SK-N-SH treated with all-trans-retinoic acid at 6 μM for 48 hours (cell line): ENCODE data around the gene CMKLR1.

Experiments used
- ATAC-seq: fragments of 200-7000 bp; cut with Tn5 transposase; 3 replicates; pipeline ENCODE4 v1.9.1; 2020; ENCODE audit warnings: mild to moderate bottlenecking, moderate library complexity
- BACH2 ChIP-seq: fragments of 250-450 bp; sonication (Bioruptor Pico); IDR thresholded peaks from 2 replicates; pipeline ENCODE4 v1.9.0; 2021; ENCODE audit warnings: mild to moderate bottlenecking, borderline replicate concordance
- CSDC2 ChIP-seq: fragments of 250-450 bp; sonication (Bioruptor Pico); IDR thresholded peaks from 2 replicates; pipeline ENCODE4 v1.5.0; 2020; ENCODE audit warnings: mild to moderate bottlenecking, moderate library complexity
- GLIS3 ChIP-seq: fragments of 250-450 bp; sonication (Bioruptor Pico); IDR thresholded peaks from 2 replicates; pipeline ENCODE4 v1.5.0; 2020; ENCODE audit warnings: mild to moderate bottlenecking, moderate library complexity
- ISL1 ChIP-seq: fragments of 250-450 bp; sonication (Bioruptor Pico); IDR thresholded peaks from 2 replicates; pipeline ENCODE4 v2.1.2; 2022; ENCODE audit warnings: mild to moderate bottlenecking, moderate library complexity
- OSR1 ChIP-seq: fragments of 250-450 bp; sonication (Bioruptor Pico); IDR thresholded peaks from 2 replicates; pipeline ENCODE4 v1.8.0; 2022; ENCODE audit warnings: moderate library complexity, mild to moderate bottlenecking, inconsistent platforms
- PPARA ChIP-seq: fragments of 250-450 bp; sonication (Bioruptor Pico); IDR thresholded peaks from 2 replicates; pipeline ENCODE4 v1.5.0; 2020; ENCODE audit warnings: mild to moderate bottlenecking, borderline replicate concordance
- RARB ChIP-seq: fragments of 250-450 bp; sonication (Bioruptor Pico); IDR thresholded peaks from 2 replicates; pipeline ENCODE4 v1.8.0; 2021; ENCODE audit warnings: mild to moderate bottlenecking, moderate library complexity
- SNAI2 ChIP-seq: fragments of 250-450 bp; sonication (Bioruptor Pico); IDR thresholded peaks from 2 replicates; pipeline ENCODE4 v1.5.0; 2020; ENCODE audit warnings: mild to moderate bottlenecking, moderate library complexity
- TCF4 ChIP-seq: fragments of 250-450 bp; sonication (Bioruptor Pico); IDR thresholded peaks from 2 replicates; pipeline ENCODE4 v1.8.0; 2021; ENCODE audit warnings: mild to moderate bottlenecking, moderate library complexity, borderline replicate concordance
- TOX ChIP-seq: fragments of 250-450 bp; sonication (Bioruptor Pico); IDR thresholded peaks from 2 replicates; pipeline ENCODE4 v1.8.0; 2021; ENCODE audit warnings: mild to moderate bottlenecking, moderate library complexity, borderline replicate concordance
- ZC3H10 ChIP-seq: fragments of 250-450 bp; sonication (Bioruptor Pico); IDR thresholded peaks from 2 replicates; pipeline ENCODE4 v1.5.1; 2021; ENCODE audit warnings: mild to moderate bottlenecking, moderate library complexity
- ZFP3 ChIP-seq: fragments of 250-450 bp; sonication (Bioruptor Pico); IDR thresholded peaks from 2 replicates; pipeline ENCODE4 v1.5.0; 2020; ENCODE audit warnings: mild to moderate bottlenecking, moderate library complexity
- ZFP30 ChIP-seq: fragments of 450-650 bp; formaldehyde crosslinking; IDR thresholded peaks from 2 replicates; pipeline ENCODE4 v1.5.0; 2022; ENCODE audit warnings: mild to moderate bottlenecking, moderate library complexity
- ZNF565 ChIP-seq: fragments of 450-650 bp; formaldehyde crosslinking; conservative IDR thresholded peaks from 2 replicates; pipeline ENCODE4 v1.5.0; 2020; ENCODE audit warnings: low read depth, mild to moderate bottlenecking, moderate library complexity
- ZNF70 ChIP-seq: fragments of 450-650 bp; formaldehyde crosslinking; IDR thresholded peaks from 2 replicates; pipeline ENCODE4 v1.5.0; 2020; ENCODE audit warnings: mild to moderate bottlenecking, moderate library complexity
- ZNF8 ChIP-seq: fragments of 450-650 bp; formaldehyde crosslinking; IDR thresholded peaks from 2 replicates; pipeline ENCODE4 v1.5.0; 2020; ENCODE audit warnings: mild to moderate bottlenecking, moderate library complexity
- TF ChIP-seq, protein P1 (sequence below): fragments of 250-450 bp; sonication (Bioruptor Pico); IDR thresholded peaks from 2 replicates; pipeline ENCODE4 v1.8.0; 2021; ENCODE audit warnings: low read depth, mild to moderate bottlenecking, moderate library complexity, borderline replicate concordance
- TF ChIP-seq, protein P2 (sequence below): fragments of 250-450 bp; sonication (Bioruptor Pico); IDR thresholded peaks from 2 replicates; pipeline ENCODE4 v1.5.1; 2020; ENCODE audit warnings: low read depth, mild to moderate bottlenecking, moderate library complexity
- TF ChIP-seq, protein P3 (sequence below): fragments of 250-450 bp; sonication (Bioruptor Pico); IDR thresholded peaks from 2 replicates; pipeline ENCODE4 v1.8.0; 2020; ENCODE audit warnings: mild to moderate bottlenecking, moderate library complexity, borderline replicate concordance
- TF ChIP-seq, protein P4 (sequence below): fragments of 250-450 bp; sonication (Bioruptor Pico); IDR thresholded peaks from 2 replicates; pipeline ENCODE4 v1.5.1; 2021; ENCODE audit warnings: mild to moderate bottlenecking, moderate library complexity

CMKLR1 gene

DNA sequence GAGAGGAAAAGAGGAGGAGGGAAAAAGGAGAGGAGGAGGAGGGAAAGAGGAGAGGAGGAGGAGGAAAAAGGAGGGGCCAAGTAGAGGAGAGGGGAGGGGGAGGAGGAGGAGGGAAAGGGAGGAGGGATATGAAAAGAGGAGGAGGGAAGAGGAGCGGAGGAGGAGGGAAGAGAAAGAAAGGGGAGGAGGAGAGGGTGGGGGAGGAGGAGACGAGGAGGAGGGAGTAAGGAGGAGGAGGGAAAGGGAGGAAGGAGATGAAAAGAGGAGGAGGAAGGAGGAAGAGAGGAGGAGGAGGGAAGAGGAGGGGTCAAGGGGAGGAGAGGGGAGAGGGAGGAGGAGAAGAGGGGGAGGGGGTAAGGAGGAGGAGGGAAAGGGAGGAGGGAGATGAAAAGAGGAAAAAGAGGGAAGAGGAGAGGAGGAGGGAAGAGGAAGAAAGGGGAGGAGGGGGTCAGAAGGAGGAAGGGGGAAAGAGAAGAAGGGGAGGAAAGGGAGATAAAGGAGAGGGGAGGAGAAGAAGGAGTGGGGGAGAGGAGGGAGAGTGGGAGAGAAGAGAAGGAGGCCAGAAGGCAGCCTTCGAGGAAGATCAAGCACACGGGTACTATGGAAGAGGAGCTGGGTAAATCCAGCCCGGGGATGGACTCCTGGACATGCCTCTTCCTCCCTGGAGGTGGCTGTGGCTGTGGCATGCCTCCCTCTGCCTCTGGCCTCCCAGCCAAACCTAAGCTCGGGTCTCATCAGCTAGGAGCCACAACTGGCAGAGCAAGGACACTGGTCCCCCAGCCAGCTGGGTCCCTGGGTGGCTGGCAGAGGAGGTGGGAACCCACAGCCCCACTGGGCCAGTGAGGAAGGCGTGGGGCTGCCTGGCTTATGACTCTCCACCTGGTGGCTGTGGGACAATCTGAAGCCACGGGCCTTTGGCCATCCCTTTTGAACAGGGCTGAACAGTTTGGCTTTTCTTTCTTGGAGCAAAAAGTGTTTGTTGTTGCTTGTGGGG is 3.0 kb upstream of the CMKLR1 start:
- TF ChIP-seq, protein P1, sequence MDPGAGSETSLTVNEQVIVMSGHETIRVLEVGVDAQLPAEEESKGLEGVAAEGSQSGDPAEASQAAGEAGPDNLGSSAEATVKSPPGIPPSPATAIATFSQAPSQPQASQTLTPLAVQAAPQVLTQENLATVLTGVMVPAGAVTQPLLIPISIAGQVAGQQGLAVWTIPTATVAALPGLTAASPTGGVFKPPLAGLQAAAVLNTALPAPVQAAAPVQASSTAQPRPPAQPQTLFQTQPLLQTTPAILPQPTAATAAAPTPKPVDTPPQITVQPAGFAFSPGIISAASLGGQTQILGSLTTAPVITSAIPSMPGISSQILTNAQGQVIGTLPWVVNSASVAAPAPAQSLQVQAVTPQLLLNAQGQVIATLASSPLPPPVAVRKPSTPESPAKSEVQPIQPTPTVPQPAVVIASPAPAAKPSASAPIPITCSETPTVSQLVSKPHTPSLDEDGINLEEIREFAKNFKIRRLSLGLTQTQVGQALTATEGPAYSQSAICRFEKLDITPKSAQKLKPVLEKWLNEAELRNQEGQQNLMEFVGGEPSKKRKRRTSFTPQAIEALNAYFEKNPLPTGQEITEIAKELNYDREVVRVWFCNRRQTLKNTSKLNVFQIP (CRISPR knock-in tag), result no peak
- no peak for TF ChIP-seq TOX (CRISPR knock-in tag)
- ATAC-seq, result no peak

DNA sequence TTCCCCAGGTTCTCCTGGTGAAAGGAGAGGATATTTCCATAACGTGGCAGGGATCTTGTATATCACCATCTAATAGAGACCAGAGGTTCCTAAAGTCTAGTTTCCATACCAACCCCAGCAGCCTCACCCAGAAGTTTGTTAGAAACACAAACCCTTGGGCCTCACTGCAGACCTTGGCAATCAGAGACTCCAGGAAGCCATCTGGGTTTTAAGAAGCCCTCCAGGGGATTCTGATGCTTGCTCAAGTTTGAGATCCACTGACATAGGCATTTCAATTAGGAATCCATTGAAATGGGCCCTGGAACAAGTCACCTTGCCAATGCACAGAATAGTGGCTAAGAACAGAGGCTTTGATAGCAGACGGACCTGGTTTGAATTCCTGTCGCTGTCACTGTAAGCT is 2.2 kb upstream of the CMKLR1 start:
- no peak for TF ChIP-seq BACH2 (CRISPR knock-in tag)
- ATAC-seq, result no peak

DNA sequence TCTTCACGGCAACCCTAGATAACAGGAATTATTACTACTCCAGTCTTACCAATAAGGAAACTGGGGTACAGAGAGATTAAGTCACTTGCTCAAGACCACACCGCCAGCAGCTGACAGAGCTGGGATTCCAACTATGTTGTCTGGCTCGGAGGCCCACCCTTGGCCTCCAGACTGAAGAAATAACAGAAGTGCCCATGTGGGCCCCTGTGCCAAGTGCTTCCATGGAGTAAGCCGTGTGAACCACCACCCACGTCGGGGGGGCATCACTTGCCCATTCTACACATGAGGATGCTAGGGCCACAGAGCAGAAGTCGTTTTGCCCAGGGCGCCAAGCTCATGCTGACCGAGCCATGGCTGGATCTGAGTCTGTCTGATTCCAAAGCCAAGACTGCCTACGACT is 926 bp upstream of the CMKLR1 start:
- TF ChIP-seq ZNF8 (CRISPR knock-in tag) (no peak), TCF4 (CRISPR knock-in tag) (no peak)
- no peak for ATAC-seq

DNA sequence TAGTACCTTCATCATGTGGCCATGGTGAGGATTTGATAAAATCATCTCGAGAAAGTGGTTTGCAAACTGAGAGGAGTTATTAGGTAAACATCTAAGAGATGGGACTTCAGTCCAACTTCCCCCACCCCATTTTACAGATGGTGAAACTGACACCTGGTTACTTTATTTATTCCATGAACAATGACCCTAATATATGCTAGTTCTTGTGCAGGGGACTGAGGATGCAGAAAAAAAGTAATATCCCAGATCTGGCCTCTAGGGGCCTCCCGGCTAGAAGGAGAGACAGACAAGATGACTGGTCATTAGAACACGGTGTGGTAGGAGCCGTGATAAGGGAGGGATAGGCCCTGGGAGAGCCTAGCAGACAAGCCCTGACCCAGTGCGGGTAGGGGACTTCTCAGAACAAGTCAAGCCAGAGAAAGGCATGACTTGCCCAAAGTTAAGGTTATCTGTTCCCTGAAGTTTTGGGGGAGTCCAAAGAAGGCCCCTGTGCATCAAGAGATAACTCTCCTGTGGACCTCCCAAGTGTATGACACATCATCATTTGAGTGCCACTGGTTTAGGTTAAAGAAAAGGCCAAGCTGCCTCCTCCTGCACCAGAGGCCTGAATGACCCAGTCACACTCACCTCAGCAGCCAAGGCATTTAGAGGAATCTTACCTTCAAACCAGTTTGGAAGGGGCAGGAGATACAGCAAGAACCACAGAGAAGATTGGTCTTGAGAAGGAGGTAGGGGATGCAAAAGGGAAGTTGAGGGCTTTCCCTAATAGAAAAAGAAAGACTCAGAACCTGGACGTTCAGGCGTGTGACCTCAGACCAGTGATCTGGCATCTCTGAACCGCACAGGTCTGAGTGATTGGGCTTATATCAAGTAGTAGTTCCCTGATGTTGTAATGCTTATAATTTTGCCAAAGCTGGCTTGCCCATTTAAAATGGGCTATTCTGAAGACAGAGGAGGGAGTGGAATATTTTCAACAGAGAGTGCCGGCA is 1.6 kb downstream of the CMKLR1 start:
- TF ChIP-seq PPARA (CRISPR knock-in tag) (no peak), ZNF8 (CRISPR knock-in tag) (no peak), SNAI2 (CRISPR knock-in tag) (no peak), TCF4 (CRISPR knock-in tag) (no peak), ISL1 (no peak), CSDC2 (CRISPR knock-in tag) (no peak)
- TF ChIP-seq, protein P2, sequence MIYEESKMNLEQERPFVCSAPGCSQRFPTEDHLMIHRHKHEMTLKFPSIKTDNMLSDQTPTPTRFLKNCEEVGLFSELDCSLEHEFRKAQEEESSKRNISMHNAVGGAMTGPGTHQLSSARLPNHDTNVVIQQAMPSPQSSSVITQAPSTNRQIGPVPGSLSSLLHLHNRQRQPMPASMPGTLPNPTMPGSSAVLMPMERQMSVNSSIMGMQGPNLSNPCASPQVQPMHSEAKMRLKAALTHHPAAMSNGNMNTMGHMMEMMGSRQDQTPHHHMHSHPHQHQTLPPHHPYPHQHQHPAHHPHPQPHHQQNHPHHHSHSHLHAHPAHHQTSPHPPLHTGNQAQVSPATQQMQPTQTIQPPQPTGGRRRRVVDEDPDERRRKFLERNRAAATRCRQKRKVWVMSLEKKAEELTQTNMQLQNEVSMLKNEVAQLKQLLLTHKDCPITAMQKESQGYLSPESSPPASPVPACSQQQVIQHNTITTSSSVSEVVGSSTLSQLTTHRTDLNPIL, result no peak
- no peak for ATAC-seq

DNA sequence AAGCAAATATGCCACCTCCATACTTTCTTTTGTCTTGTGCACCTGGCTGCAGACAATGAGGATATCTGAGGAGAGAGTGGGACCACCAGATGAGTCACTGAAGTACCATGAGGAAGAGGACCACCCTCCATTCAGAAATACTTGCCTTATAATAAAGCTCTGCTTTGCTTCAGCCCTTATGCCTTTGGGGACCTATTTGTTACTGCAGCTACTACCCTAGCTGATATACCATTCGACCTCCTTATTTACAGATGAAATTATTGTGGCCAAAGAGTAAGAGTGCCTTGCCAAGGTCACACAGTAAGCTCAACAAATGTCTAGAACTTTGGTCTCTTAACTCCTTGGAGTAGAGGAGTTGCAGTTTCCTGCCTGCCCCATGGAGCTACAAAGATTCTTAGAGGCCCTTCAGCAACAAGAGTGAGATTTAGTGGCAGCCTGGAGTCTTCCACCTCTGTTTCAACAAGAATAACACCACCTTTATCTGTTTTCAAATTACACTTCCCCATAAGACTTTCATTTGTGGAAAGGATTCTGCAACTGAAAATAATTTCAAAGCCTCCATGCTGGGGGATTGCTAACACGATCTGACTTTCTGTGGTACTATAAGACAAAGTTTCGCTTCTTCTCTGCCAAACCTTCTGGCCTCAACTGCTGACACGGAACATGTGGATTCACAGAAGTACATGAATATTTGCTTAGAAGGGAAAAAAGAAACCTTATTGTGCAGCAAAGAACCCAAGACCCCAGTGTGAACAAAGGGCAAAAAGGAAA is 3.6 kb downstream of the CMKLR1 start:
- TF ChIP-seq, protein P3, sequence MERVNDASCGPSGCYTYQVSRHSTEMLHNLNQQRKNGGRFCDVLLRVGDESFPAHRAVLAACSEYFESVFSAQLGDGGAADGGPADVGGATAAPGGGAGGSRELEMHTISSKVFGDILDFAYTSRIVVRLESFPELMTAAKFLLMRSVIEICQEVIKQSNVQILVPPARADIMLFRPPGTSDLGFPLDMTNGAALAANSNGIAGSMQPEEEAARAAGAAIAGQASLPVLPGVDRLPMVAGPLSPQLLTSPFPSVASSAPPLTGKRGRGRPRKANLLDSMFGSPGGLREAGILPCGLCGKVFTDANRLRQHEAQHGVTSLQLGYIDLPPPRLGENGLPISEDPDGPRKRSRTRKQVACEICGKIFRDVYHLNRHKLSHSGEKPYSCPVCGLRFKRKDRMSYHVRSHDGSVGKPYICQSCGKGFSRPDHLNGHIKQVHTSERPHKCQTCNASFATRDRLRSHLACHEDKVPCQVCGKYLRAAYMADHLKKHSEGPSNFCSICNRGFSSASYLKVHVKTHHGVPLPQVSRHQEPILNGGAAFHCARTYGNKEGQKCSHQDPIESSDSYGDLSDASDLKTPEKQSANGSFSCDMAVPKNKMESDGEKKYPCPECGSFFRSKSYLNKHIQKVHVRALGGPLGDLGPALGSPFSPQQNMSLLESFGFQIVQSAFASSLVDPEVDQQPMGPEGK (CRISPR knock-in tag), result no peak
- no peak for TF ChIP-seq TOX (CRISPR knock-in tag)
- TF ChIP-seq, protein P1 (CRISPR knock-in tag), result no peak
- TF ChIP-seq RARB (CRISPR knock-in tag), result no peak
- no peak for TF ChIP-seq ZFP3 (CRISPR knock-in tag)
- TF ChIP-seq ZC3H10 (CRISPR knock-in tag), result no peak
- TF ChIP-seq, protein P2, result no peak
- TF ChIP-seq, protein P4, sequence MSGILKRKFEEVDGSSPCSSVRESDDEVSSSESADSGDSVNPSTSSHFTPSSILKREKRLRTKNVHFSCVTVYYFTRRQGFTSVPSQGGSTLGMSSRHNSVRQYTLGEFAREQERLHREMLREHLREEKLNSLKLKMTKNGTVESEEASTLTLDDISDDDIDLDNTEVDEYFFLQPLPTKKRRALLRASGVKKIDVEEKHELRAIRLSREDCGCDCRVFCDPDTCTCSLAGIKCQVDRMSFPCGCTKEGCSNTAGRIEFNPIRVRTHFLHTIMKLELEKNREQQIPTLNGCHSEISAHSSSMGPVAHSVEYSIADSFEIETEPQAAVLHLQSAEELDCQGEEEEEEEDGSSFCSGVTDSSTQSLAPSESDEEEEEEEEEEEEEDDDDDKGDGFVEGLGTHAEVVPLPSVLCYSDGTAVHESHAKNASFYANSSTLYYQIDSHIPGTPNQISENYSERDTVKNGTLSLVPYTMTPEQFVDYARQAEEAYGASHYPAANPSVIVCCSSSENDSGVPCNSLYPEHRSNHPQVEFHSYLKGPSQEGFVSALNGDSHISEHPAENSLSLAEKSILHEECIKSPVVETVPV (CRISPR knock-in tag), result no peak
- no peak for TF ChIP-seq OSR1 (CRISPR knock-in tag)
- TF ChIP-seq CSDC2 (CRISPR knock-in tag), result no peak
- no peak for TF ChIP-seq ZNF8 (CRISPR knock-in tag)
- no peak for TF ChIP-seq ZNF70
- no peak for TF ChIP-seq TCF4 (CRISPR knock-in tag)
- no peak for TF ChIP-seq GLIS3 (CRISPR knock-in tag)
- TF ChIP-seq ZNF565, result no peak
- TF ChIP-seq ISL1, result no peak
- no peak for TF ChIP-seq SNAI2 (CRISPR knock-in tag)
- no peak for TF ChIP-seq ZFP30 (CRISPR knock-in tag)
- no peak for ATAC-seq
